Rectal smooth muscle tissue (tissue), 1 donor: ENCODE results near the gene GRIN2C.

Experiments
- H3K27ac ChIP-seq: one replicate; pipeline ENCODE4 v1.7.0; 2013; ENCODE audit warnings: low read depth, low read length, inconsistent platforms
- H3K27me3 ChIP-seq: one replicate; pipeline ENCODE4 v1.7.0; 2013; ENCODE audit warnings: low read length; ENCODE audit not compliant: control insufficient read depth, insufficient read depth
- H3K36me3 ChIP-seq: one replicate; pipeline ENCODE4 v1.7.0; 2013; ENCODE audit warnings: low read length; ENCODE audit not compliant: control insufficient read depth, insufficient read depth
- H3K4me1 ChIP-seq: one replicate; pipeline ENCODE4 v1.7.0; 2013; ENCODE audit warnings: low read length; ENCODE audit not compliant: control insufficient read depth, insufficient read depth
- H3K4me3 ChIP-seq: one replicate; pipeline ENCODE4 v1.7.0; 2013; ENCODE audit warnings: low read length
- H3K9ac ChIP-seq: one replicate; pipeline ENCODE4 v1.7.0; 2013; ENCODE audit warnings: low read length

Gene GRIN2C

GRCh38 chr17:74858672-74859458, 820 bp downstream of the GRIN2C start:
- H3K27me3 ChIP-seq = peaks cover 34% of the 10 kb centered on the region
- H3K36me3 ChIP-seq = no peaks in the 10 kb centered on the region
- H3K9ac ChIP-seq = no peak overlapping the region
- no peak overlapping the region for H3K27ac ChIP-seq
- H3K4me3 ChIP-seq = no peak overlapping the region
- H3K4me1 ChIP-seq = no peaks in the 10 kb centered on the region

DNA sequence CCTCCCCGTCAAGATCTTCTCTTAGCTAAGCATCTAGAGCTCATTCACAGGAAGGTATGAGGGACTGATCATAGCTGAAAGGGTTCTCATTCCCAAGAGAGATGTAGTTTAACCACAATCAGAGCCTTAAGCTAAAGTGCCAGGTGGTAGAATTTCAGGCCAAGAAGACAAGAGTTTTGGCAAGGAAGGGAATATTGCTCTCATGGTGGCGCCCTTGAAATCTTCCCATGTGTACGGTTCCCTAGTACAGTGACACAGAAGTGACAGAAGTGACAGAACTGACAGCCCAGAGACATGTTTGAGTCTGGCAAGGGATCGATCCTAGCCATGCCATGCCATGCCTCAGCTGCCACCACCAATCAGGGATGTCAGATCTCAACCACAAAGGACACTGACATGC, 2.5 kb downstream of the GRIN2C start:
- Histone ChIP-seq H3K9ac (no peak overlapping the region), H3K4me3 (no peak overlapping the region), H3K36me3 (no peaks in the 10 kb centered on the region), H3K27ac (no peak overlapping the region), H3K27me3 (peaks cover 42% of the 10 kb centered on the region), H3K4me1 (no peaks in the 10 kb centered on the region)

- H3K36me3 ChIP-seq = no peaks in the 10 kb centered on the region
- peaks cover 46% of the 10 kb centered on the region for H3K27me3 ChIP-seq
- no peaks in the 10 kb centered on the region for H3K4me1 ChIP-seq
- no peak overlapping the region for H3K9ac ChIP-seq
- H3K4me3 ChIP-seq = no peak overlapping the region
- no peak overlapping the region for H3K27ac ChIP-seq
These were observed 3.6 kb downstream of the GRIN2C start for GRCh38 chr17:74856112-74856511.

GRCh38 chr17:74855323-74855722, 4.4 kb downstream of the GRIN2C start:
- H3K27me3 ChIP-seq = peaks cover 43% of the 10 kb centered on the region
- H3K9ac ChIP-seq = no peak overlapping the region
- H3K4me3 ChIP-seq = no peak overlapping the region
- H3K4me1 ChIP-seq = no peaks in the 10 kb centered on the region
- no peaks in the 10 kb centered on the region for H3K36me3 ChIP-seq
- no peak overlapping the region for H3K27ac ChIP-seq

DNA sequence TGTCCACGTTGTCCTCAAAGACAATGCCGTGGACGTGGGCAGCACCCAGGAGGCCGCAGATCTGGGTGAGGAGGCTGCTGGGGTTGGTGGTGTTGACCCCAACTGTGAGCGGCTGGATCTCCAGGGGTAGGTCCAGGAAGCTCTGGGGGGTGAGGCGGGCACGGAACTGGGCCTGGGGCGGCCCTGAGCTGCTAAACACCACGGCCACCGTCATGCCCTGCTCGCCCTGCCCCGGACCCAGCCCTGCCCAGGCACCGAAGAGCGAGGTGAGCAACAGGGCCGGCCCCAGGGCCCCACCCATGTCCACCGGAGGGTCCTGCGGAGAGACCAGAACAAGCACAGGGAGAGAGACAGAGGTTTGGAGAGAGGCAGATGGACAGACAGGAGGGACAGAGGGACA, 4.9 kb downstream of the GRIN2C start:
- no peak overlapping the region for H3K4me3 ChIP-seq
- H3K27me3 ChIP-seq = peaks cover 42% of the 10 kb centered on the region
- H3K4me1 ChIP-seq = no peaks in the 10 kb centered on the region
- H3K9ac ChIP-seq = no peak overlapping the region
- H3K36me3 ChIP-seq = no peaks in the 10 kb centered on the region
- no peak overlapping the region for H3K27ac ChIP-seq

DNA sequence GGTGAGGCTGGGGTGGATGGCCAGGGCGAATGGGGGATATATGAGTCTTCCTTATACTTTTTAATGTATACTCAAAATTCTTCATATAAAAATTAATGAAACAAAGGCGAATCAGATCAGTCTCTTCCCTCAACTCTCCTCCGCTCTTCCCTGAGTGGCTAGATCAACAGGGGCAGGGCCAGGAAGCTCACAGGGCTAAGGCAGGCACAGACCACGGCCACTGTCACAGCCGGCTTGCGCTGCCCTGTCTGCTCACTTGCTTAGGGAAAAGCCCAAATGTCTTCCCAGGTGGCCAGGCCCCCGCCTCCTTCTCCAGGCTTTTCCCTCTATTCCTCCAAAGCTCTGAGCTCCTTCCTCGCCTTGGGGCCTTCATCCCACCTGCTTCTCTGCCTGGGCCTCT, 6.0 kb downstream of the GRIN2C start:
- peaks cover 37% of the 10 kb centered on the region for H3K27me3 ChIP-seq

DNA sequence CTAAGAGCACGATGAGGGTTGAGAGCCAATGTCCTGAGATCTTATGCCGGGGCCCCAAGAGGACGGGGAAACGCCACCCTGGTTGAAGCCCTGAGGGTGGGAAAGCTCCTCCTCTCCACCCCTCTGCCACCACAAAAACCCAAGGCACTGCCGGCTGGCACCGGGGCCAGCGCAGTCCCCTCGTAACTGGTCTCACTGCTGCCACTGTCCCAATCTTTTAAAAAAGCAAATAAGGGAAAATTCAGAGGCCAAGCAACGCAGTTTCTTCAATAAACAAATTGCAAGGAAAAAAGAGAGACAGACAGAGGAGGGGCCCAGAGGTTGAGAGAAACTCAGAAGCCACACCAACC, 6.7 kb downstream of the GRIN2C start:
- Histone ChIP-seq H3K4me1 (no peaks in the 10 kb centered on the region), H3K9ac (no peak overlapping the region), H3K4me3 (no peak overlapping the region), H3K36me3 (no peaks in the 10 kb centered on the region), H3K27ac (no peak overlapping the region), H3K27me3 (peaks cover 36% of the 10 kb centered on the region)

More for the DNA sequence above, 6.0 kb downstream of the GRIN2C start:
- Histone ChIP-seq H3K9ac (no peak overlapping the region), H3K4me3 (no peak overlapping the region), H3K27ac (no peak overlapping the region), H3K36me3 (no peaks in the 10 kb centered on the region), H3K4me1 (no peaks in the 10 kb centered on the region)

DNA sequence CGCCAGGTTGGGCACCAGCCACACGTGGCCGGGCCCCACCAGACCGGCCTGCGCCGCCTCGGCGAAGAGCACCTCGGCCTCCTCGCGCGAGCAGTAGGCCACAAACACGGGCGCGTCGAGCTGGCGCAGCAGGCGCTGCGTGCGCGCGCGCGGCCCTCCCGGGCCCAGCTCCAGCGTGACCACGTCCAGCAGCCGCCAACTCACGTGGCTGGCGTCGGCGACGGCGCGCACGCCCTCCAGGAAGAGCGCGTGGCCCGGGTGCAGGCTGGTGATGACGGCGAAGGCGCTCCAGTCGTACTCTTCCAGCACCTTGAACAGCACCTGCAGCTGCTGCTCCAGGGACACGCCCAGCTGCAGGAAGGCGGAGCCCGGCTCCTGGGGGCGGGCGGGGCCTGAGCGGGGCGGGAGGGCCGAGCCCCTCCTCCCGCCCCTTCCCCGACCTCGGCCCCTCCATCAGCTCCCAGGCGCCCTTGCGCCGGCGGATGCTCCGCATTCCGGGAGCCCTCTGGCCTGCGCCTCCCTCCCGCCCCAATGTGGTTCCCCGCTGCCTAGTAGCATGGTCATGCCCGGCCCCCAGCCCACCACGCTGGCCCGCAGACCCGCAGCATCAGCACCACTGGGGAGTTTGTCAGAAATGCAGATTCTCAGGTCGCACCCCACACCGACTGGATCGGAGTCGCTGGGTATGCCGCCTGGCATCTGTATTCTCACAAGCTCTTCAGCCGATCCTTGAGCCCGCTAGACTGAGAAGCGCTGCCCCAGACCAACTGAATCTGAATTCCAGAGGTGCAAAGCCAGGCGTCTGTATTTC, 7.2 kb downstream of the GRIN2C start:
- no peak overlapping the region for H3K27ac ChIP-seq
- no peak overlapping the region for H3K9ac ChIP-seq
- H3K27me3 ChIP-seq = peaks cover 36% of the 10 kb centered on the region
- no peaks in the 10 kb centered on the region for H3K4me1 ChIP-seq
- H3K4me3 ChIP-seq = no peak overlapping the region
- H3K36me3 ChIP-seq = no peaks in the 10 kb centered on the region

DNA sequence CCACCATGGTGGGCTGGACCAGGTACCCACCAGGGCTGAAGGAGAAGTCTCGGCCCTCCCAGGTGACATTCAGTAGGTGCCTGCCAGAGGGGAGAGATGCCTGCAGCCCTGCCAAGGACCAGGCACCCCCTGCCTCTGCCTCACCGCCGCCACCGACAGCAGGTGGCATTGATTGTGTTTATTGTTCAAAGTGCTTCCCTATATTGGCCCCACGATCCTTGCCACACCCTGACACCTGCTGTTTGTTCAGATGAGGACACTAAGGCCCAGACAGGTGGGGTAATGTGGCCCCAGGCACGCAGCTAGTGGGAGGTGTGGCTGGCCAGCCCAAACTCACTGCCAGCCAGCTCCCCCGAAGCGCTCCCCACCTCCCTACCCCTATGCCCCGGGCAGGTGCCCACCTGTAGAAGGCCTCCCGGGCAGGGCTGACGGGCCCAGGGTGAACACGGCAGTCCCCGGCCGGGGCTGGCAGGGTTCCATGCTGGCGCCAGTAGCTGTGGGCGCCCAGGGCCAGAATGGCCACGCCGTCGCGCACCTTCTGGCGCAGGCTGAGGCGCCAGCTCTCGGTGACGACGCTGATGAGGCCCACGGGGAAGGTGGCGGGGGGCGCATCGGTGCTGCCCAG, 8.0 kb downstream of the GRIN2C start:
- no peak overlapping the region for H3K4me3 ChIP-seq
- H3K27ac ChIP-seq = no peak overlapping the region
- H3K36me3 ChIP-seq = no peaks in the 10 kb centered on the region
- H3K9ac ChIP-seq = no peak overlapping the region
- peaks cover 32% of the 10 kb centered on the region for H3K27me3 ChIP-seq
- H3K4me1 ChIP-seq = no peaks in the 10 kb centered on the region

GRCh38 chr17:74850914-74851313, 8.8 kb downstream of the GRIN2C start:
- Histone ChIP-seq H3K27ac (no peak overlapping the region), H3K9ac (no peak overlapping the region), H3K4me1 (no peaks in the 10 kb centered on the region), H3K4me3 (no peak overlapping the region), H3K36me3 (no peaks in the 10 kb centered on the region), H3K27me3 (peaks cover 32% of the 10 kb centered on the region)

DNA sequence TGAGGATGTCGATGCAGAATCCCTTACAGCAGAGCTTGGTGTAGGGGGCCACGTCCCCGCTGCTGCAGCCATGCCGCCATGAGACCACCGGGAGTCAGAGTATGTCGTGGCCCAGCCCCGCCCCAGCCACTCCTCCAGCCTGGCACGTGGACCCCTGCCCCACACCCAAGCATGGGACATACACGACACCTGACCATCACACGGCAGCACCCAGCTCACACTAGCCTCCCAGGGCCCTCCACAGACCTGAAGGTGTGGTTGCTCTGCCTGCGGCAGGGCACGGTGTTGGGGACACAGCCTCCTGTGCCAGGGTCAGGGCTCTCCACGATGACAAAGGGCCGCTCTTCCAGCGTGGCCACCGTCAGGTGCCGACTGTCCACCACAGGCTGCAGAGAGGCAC, 9.4 kb downstream of the GRIN2C start:
- H3K27me3 ChIP-seq = peaks cover 32% of the 10 kb centered on the region
- no peak overlapping the region for H3K4me3 ChIP-seq
- H3K27ac ChIP-seq = no peak overlapping the region
- no peaks in the 10 kb centered on the region for H3K4me1 ChIP-seq
- H3K36me3 ChIP-seq = no peaks in the 10 kb centered on the region
- H3K9ac ChIP-seq = no peak overlapping the region

- Histone ChIP-seq H3K4me1 (no peaks in the 10 kb centered on the region), H3K27ac (no peak overlapping the region), H3K4me3 (no peak overlapping the region), H3K36me3 (no peaks in the 10 kb centered on the region), H3K9ac (no peak overlapping the region), H3K27me3 (peaks cover 25% of the 10 kb centered on the region)
These were observed 10.9 kb downstream of the GRIN2C start for GRCh38 chr17:74848656-74849399.
